ENCODE measurements around the gene TRIM71. TPM values are rescaled to one million over a fixed set of nuclear protein-coding genes. Genes with fewer than 3 reads are reported as not detected.

The TRIM71 gene
- total and polyA plus RNA-seq, 2 of the 13 experiments (the other 11 are each of a cell fraction or from before 2014, with no cell fraction given), result 21.7 to 76.9 TPM

DNA sequence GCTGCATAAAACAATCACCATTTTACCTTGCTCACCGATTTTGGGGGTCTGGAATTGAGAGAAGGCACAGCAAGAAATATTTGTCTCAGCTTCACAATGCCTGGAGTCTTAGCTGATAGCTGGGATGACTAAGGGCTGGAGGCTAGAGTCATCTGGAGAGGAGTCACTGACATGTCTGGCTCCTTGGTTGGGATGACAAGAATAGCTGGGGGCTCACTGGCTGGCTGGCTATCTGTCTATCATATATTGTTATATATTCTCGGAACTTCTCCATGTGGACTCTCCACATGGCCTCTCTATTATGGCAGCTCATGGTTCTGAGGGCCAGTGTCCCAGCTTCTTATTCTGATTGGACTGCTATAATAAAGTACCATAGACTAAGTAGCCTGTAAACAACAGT, 20.0 kb upstream of the TRIM71 start:
- BruUV-seq (replicated peaks), result no TSS peak
- POLR2A ChIA-PET, result interaction anchor here (1.5 kb wide), 1 partner anchor 16 kb away, joined by 5 read pairs; no protein-coding TSS in a partner anchor
- TF ChIP-seq IRX3 (CRISPR knock-in tag; IDR thresholded peaks at IDR 0.05; ENCODE audit: borderline replicate concordance, low read depth), result no peak
- no peak for TF ChIP-seq RARG (CRISPR knock-in tag; IDR thresholded peaks at IDR 0.05; ENCODE audit: low read depth)
- TF ChIP-seq, protein P1, sequence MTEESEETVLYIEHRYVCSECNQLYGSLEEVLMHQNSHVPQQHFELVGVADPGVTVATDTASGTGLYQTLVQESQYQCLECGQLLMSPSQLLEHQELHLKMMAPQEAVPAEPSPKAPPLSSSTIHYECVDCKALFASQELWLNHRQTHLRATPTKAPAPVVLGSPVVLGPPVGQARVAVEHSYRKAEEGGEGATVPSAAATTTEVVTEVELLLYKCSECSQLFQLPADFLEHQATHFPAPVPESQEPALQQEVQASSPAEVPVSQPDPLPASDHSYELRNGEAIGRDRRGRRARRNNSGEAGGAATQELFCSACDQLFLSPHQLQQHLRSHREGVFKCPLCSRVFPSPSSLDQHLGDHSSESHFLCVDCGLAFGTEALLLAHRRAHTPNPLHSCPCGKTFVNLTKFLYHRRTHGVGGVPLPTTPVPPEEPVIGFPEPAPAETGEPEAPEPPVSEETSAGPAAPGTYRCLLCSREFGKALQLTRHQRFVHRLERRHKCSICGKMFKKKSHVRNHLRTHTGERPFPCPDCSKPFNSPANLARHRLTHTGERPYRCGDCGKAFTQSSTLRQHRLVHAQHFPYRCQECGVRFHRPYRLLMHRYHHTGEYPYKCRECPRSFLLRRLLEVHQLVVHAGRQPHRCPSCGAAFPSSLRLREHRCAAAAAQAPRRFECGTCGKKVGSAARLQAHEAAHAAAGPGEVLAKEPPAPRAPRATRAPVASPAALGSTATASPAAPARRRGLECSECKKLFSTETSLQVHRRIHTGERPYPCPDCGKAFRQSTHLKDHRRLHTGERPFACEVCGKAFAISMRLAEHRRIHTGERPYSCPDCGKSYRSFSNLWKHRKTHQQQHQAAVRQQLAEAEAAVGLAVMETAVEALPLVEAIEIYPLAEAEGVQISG (CRISPR knock-in tag; IDR thresholded peaks at IDR 0.05), result no peak
- TF ChIP-seq BORCS8-MEF2B (CRISPR knock-in tag; IDR thresholded peaks at IDR 0.05), result no peak
- no peak for TF ChIP-seq ZNF772 (CRISPR knock-in tag; IDR thresholded peaks at IDR 0.05)
- TF ChIP-seq, protein P2, sequence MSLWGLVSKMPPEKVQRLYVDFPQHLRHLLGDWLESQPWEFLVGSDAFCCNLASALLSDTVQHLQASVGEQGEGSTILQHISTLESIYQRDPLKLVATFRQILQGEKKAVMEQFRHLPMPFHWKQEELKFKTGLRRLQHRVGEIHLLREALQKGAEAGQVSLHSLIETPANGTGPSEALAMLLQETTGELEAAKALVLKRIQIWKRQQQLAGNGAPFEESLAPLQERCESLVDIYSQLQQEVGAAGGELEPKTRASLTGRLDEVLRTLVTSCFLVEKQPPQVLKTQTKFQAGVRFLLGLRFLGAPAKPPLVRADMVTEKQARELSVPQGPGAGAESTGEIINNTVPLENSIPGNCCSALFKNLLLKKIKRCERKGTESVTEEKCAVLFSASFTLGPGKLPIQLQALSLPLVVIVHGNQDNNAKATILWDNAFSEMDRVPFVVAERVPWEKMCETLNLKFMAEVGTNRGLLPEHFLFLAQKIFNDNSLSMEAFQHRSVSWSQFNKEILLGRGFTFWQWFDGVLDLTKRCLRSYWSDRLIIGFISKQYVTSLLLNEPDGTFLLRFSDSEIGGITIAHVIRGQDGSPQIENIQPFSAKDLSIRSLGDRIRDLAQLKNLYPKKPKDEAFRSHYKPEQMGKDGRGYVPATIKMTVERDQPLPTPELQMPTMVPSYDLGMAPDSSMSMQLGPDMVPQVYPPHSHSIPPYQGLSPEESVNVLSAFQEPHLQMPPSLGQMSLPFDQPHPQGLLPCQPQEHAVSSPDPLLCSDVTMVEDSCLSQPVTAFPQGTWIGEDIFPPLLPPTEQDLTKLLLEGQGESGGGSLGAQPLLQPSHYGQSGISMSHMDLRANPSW (CRISPR knock-in tag; IDR thresholded peaks at IDR 0.05; ENCODE audit: borderline replicate concordance), result no peak
- TF ChIP-seq, protein P3, sequence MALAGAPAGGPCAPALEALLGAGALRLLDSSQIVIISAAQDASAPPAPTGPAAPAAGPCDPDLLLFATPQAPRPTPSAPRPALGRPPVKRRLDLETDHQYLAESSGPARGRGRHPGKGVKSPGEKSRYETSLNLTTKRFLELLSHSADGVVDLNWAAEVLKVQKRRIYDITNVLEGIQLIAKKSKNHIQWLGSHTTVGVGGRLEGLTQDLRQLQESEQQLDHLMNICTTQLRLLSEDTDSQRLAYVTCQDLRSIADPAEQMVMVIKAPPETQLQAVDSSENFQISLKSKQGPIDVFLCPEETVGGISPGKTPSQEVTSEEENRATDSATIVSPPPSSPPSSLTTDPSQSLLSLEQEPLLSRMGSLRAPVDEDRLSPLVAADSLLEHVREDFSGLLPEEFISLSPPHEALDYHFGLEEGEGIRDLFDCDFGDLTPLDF (CRISPR knock-in tag; IDR thresholded peaks at IDR 0.05), result no peak
- no peak for TF ChIP-seq KDM5B (CRISPR knock-in tag; IDR thresholded peaks at IDR 0.05; ENCODE audit: borderline replicate concordance)
- no peak for TF ChIP-seq ZFP37 (CRISPR knock-in tag; IDR thresholded peaks at IDR 0.05; ENCODE audit: borderline replicate concordance)
- TF ChIP-seq, protein P4, sequence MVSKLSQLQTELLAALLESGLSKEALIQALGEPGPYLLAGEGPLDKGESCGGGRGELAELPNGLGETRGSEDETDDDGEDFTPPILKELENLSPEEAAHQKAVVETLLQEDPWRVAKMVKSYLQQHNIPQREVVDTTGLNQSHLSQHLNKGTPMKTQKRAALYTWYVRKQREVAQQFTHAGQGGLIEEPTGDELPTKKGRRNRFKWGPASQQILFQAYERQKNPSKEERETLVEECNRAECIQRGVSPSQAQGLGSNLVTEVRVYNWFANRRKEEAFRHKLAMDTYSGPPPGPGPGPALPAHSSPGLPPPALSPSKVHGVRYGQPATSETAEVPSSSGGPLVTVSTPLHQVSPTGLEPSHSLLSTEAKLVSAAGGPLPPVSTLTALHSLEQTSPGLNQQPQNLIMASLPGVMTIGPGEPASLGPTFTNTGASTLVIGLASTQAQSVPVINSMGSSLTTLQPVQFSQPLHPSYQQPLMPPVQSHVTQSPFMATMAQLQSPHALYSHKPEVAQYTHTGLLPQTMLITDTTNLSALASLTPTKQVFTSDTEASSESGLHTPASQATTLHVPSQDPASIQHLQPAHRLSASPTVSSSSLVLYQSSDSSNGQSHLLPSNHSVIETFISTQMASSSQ (IDR thresholded peaks at IDR 0.05; ENCODE audit: low read depth), result no peak
- TF ChIP-seq, protein P4 (CRISPR knock-in tag; IDR thresholded peaks at IDR 0.05; ENCODE audit: borderline replicate concordance), result no peak
- TF ChIP-seq ZNF274 (CRISPR knock-in tag; IDR thresholded peaks at IDR 0.05), result no peak
- no peak for TF ChIP-seq ZNF12 (CRISPR knock-in tag; IDR thresholded peaks at IDR 0.05)
- no peak for TF ChIP-seq ELF4 (CRISPR knock-in tag; IDR thresholded peaks at IDR 0.05; ENCODE audit: borderline replicate concordance)
- TF ChIP-seq ZNF24 (IDR thresholded peaks at IDR 0.05), result no peak

More for the DNA sequence above, 20.0 kb upstream of the TRIM71 start:
- H3K27ac ChIP-seq (ENCODE audit: extremely low read length, insufficient read depth, low read length), result no peak overlapping the region
- H3K79me2 ChIP-seq (ENCODE audit: insufficient read depth, low read length), result peaks cover 8% of the 10 kb centered on the region
- intact Hi-C loops (cut with micrococcal nuclease; ENCODE audit: unreplicated experiment) (no loop called here), in situ Hi-C loops (cut with HindIII; ENCODE audit: extremely low pct_ligation_motif_present, low pct_unique_long_range_greater_than_20kb) (no loop called here)
- H3K4me1 ChIP-seq (ENCODE audit: insufficient read depth, low read length), result peaks cover 49% of the 10 kb centered on the region
- H3K4me3 ChIP-seq (replicated peaks in 1 of 3; ENCODE audit: insufficient read depth in 1 of 3, low read depth in 2 of 3, low read length in 3 of 3), result no peak overlapping the region
- DNase-seq (ENCODE audit: low spot score) (no peak), ATAC-seq (no peak), FAIRE-seq (no peak)
- no peaks in the 10 kb centered on the region for H4K20me1 ChIP-seq (ENCODE audit: insufficient read depth, low read length)
- H3K9ac ChIP-seq (ENCODE audit: insufficient read depth, low read depth, low read length), result no peak overlapping the region
- no peak overlapping the region for H3K4me2 ChIP-seq (ENCODE audit: low read depth, low read length)
- no peak overlapping the region for H2AFZ ChIP-seq (ENCODE audit: low read length)
- no peaks in the 10 kb centered on the region for H3K36me3 ChIP-seq (replicated peaks in 1 of 2; ENCODE audit: control insufficient read depth in 1 of 2, insufficient read depth in 2 of 2, low read length in 2 of 2)
- no peaks in the 10 kb centered on the region for H3K9me3 ChIP-seq (ENCODE audit: low read length)
- WGBS (ENCODE audit: low lambda C conversion rate), result 88% methylated on average over 2 of the region's 2 CpGs
- H3K27me3 ChIP-seq (ENCODE audit: control insufficient read depth in 1 of 2, insufficient read depth in 2 of 2, low read length in 2 of 2), result no peaks in the 10 kb centered on the region
- CTCF ChIA-PET (ENCODE audit: low intra/inter-chr PET ratio, low total read pairs), result no interaction called here

All from HepG2 (cell line).